Measurements from ENCODE around the gene SLC12A1.

SLC12A1 gene

DNA sequence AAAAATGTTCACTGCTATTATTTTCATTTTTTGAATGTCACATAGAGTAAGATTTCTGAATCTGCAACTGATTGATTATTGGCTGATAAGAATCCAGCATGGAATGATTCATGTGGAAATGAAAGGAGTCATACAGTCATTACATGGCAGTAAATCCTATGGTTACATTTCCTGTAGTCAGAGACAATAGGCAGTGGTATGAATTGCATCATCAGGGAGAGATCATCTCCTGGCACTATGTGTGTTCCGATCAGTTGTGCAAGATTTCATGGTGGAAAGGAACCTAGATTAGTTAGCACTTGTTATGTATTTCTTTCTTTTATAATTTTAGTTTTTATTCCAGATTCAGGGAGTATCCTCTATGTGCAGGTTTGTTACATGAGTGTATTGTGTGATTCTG, 38.8 kb downstream of the SLC12A1 start:
- DNase-seq: no peak

DNA sequence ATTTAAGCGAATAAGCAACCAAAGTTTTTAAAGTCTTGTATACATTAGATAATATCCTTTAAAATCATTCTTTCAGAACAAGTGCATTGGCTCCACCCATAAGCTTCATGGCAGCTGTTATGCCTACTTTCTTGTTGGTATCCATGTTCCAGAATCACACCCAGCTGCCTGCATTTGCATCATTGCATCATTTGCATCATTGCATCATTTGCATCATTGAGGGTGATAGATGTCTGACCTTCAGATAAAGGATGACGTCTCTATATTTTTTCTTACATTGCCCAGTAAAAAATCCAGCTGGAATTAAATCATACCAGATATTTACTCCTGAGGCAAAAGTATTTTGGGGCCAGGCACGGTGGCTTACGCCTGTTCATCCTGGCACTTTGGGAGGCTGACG, 42.3 kb downstream of the SLC12A1 start:
- no peak for DNase-seq

DNA sequence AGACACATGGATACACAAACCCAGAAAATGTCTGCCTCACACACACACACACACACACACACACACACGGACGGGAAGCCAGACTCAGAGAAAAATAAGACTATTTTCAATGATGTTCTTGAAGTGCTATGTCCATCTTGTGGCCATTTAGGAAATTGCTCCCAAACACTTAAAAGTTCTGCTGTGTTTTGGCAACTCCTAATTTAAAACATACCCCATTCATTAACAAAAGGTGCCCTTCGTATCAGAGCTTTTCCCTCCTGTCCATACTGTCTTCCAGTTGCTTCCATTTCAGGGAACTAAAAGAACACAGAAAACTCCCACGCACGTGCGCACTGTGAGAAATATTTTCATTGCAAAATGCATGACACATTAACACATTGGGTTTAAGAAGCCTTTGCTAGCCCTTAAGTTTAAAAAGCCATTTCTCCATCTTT, 44.6 kb downstream of the SLC12A1 start:
- DNase-seq: peak; percentile 50

GRCh38 chr15:48253172-48253571, 47.1 kb downstream of the SLC12A1 start:
- no peak for DNase-seq

DNA sequence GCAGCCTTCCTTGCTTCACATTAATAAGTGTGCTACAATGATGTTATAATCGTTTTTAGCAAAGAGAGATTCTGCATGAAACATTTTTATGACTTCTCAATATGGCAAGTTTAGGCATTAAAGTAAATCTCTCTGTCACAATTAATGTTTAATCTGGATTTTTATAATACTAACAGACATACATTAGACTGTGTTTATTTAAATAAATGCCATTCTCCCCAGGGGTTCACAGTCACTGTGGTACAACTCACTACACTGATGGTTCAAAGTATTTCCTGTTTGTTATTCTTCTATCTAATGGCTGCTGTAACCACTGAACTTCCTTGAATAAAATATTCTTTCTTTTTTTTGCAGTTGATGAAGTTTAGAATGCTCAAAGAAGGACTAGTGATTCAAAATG, 59.0 kb downstream of the SLC12A1 start:
- DNase-seq: no peak

DNA sequence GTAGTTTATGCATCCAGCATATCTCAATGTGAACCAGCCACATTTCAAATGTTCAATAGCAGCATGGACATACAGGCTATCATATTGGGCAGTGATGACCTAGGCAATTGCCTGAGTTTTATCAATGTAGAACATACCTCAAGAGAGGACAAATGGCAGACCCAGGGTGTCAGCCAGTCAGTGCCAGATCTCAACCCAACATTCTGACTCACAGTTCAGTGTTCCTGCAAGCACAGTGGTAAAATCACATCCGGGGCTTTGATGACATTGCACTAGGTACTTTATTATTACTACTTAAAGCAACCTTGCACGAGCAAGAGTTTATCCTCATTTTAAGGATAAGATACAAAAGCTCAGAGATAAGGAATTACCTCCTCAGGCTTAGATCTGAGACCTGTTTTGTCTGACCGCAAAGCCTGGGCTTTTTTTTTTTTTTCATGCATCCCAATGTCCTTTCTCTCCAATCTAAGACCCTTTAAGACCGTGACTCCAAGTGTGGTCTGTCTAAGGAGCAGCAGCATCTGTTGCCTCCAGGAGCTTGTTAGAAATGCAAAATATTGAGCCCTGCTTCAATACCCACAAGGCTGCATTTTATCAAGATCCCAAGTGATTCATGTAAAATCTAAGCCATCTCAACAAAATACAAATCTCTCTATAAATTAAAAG, 60.1 kb downstream of the SLC12A1 start:
- no peak for DNase-seq

GRCh38 chr15:48267766-48268165, 61.7 kb downstream of the SLC12A1 start:
- no peak for DNase-seq

- DNase-seq: no peak
Observed at GRCh38 chr15:48273049-48273448, 66.9 kb downstream of the SLC12A1 start.

DNA sequence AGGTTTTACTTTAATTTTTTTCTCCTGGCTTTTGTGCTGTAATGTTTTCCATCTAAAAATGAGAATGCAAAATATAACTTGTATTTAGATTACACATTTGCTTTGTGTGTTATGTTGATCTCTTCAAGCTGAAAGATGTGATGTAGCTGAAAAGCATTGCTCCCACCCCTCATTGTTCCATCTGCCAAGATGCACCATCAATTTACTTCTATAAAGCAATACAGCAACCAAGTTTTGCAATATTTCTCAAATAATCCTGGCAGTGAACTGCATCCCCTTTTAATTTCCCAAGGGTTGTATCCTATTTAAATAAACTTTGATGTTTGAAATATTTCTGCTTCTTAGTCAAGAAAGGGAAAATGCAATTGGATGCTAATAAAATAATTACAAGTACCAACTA, 72.6 kb downstream of the SLC12A1 start:
- DNase-seq: no peak

- no peak for DNase-seq
Observed at GRCh38 chr15:48279608-48280007, 73.5 kb downstream of the SLC12A1 start.

- DNase-seq: no peak
Observed at GRCh38 chr15:48281674-48282073, 75.6 kb downstream of the SLC12A1 start.

DNA sequence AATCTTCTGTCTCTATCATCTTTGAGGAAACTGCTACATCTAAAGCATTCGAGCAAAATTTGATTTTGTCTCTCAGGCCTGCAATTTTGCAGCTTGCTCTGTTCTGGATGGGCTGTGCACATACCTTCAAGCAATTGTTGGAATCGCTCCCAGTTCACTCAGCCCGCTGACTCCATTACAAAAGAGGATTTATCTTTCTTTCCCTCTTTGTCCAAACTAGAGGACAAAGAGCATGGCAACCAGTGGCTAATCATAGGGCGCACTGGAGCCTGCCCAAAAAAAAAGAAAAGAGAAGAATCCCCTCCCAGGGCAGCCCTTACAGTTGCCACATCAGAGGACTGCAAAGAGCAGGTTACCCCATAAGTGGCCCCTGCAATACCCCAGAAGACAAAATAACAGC, 76.1 kb downstream of the SLC12A1 start:
- peak; percentile 2 for DNase-seq

- DNase-seq: peak; percentile 2
Observed at GRCh38 chr15:48283396-48284145, 77.5 kb downstream of the SLC12A1 start.

- DNase-seq: peak; percentile 63
Observed at GRCh38 chr15:48285329-48286214, 79.5 kb downstream of the SLC12A1 start.

GRCh38 chr15:48289628-48290027, 83.5 kb downstream of the SLC12A1 start:
- DNase-seq: no peak

- no peak for DNase-seq
Observed at GRCh38 chr15:48292458-48292857, 86.4 kb downstream of the SLC12A1 start.

DNA sequence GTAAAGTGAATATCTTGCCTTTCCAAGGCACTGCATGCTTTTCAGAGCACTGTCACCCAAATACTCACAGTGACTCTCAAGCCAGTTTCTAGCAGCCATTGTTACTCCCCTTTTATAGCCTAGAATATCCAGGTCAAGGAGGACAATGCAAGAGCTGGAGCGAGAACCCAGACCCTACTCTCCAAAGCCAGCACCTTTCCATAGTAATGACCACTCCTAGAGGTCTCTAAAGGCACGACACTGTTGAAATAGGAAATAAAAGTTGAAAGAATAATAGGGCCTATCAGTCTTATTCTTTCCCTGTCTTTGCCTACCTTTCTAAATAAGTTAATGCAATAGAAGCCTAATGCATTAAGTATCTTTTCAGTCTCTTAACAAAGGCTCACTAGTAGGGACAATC, 91.6 kb downstream of the SLC12A1 start:
- DNase-seq: no peak

GRCh38 chr15:48298914-48299313, 92.8 kb downstream of the SLC12A1 start:
- DNase-seq: no peak

- no peak for DNase-seq
Observed at GRCh38 chr15:48300038-48300437, 93.9 kb downstream of the SLC12A1 start.

DNA sequence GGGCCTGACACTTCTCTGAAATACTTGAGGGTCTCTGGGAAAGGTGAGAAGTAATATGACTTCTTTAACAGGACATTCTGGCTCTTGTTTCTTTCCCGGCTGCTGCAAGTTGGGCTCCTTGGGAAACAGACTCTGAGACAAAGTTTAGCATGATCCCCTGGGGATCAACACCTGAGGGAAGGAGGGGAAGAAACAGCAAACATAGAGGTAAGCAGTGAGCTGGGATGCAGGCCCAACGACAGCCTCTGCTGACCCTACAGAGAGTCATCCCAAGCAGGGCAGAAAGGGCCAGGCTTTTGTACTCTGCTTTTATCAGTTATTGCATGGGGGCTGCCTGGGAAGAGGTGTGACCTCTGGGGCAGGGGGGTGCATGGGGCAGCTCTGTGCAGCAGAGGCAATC, 98.3 kb downstream of the SLC12A1 start:
- no peak for DNase-seq

DNA sequence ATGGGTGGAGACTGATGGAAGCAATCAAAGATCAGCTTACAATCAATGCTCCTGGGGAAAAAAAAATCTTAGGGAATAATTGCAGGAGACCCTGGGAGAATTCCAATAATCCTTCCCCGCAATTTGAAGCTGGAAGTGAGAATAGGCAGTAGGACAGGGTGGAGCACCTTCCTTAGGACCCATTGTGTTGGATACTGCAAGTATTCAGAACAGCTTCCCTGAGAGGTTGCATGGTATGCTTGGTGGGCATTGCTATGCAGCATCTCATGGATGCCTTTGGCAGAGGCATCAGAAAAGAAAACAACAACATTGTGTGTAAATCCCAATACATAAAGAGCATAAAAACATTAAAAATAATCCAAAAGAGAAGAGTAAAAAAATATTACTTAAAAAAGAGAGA, 100.5 kb downstream of the SLC12A1 start:
- no peak for DNase-seq

DNA sequence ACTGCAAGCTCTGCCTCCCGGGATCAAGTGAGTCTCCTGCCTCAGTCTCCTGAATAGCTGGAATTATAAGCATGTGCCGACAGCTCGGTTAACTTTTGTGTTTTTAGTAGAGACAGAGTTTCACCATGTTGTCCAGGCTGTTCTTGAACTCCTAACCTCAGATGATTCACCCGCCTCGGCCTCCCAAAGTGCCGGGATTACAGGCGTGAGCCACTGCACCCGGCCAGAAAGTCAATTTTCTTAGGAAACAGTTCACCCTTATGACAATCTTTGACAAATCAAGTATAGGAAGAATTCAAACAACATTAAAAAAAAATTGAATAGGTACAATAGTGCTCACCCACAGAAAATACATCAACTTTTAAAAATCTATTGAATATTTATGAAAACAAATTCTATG, 101.5 kb downstream of the SLC12A1 start:
- no peak for DNase-seq

GRCh38 chr15:48309740-48310139, 103.6 kb downstream of the SLC12A1 start:
- DNase-seq: no peak

DNA sequence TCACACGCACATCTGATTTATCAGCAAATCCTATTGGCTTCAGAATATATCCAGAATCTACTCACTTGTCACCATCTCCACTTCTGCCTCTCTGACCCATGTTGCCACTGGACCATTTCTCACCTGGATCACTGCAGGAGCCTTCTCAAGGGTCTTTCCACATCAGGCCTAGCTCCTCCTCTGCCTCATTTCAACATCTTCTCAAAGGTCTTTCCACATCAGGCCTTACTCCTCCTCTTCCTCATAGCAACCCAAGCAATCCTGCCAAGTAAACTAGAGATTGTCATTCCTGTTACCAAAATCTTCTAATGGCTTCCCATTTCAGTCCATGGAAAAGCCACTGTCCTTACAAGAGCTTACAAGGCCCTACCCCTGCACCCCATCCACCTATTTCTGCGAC, 107.1 kb downstream of the SLC12A1 start:
- no peak for DNase-seq

Measured in NCI-H345 (cell line).